Neural cell (in vitro differentiated cells): Measurements from ENCODE around the gene TNFRSF6B.

ENCODE experiments used
- CTCF ChIP-seq: fragments of 450-650 bp; IDR thresholded peaks from 2 replicates; pipeline ENCODE4 v1.5.1; 2014; ENCODE audit warnings: antibody characterized with exemption, mild to moderate bottlenecking, moderate library complexity; ENCODE audit not compliant: poor library complexity, severe bottlenecking
- EP300 ChIP-seq: fragments of 450-650 bp; conservative IDR thresholded peaks from 2 replicates; pipeline ENCODE4 v1.6.1; 2014; ENCODE audit warnings: antibody characterized with exemption, mild to moderate bottlenecking, moderate library complexity; ENCODE audit not compliant: poor library complexity, severe bottlenecking
- EZH2 ChIP-seq: fragments of 200-600, 300-800 bp; shearing (Covaris generic), sonication (generic); IDR thresholded peaks from 2 replicates; pipeline ENCODE4 v1.6.1; 2014; ENCODE audit warnings: antibody characterized with exemption, low read length, borderline replicate concordance, mild to moderate bottlenecking; ENCODE audit not compliant: insufficient read depth, poor library complexity, severe bottlenecking
- RAD21 ChIP-seq: fragments of 450-650 bp; conservative IDR thresholded peaks from 2 replicates; pipeline ENCODE4 v1.6.1; 2014; ENCODE audit warnings: antibody characterized with exemption, mild to moderate bottlenecking, moderate library complexity

GRCh38 chr20:63689046-63690002, 7.1 kb upstream of the TNFRSF6B start:
- no peak for TF ChIP-seq CTCF
- TF ChIP-seq RAD21, result no peak
- no peak for TF ChIP-seq EP300
- no peak for TF ChIP-seq EZH2
